Measurements from ENCODE around the gene CHCHD6. TPM values are rescaled to one million over a fixed set of nuclear protein-coding genes. Genes with fewer than 3 reads are reported as not detected.

Gene CHCHD6
- total RNA-seq, 4 donors from 2014 or later = 7.5 to 21.9 (median 16.3) TPM

GRCh38 chr3:126964261-126964660, 260.2 kb downstream of the CHCHD6 start:
- no peak overlapping the region for H3K4me3 ChIP-seq
- TF ChIP-seq CTCF (IDR thresholded peaks at IDR 0.05) = no peak
- TF ChIP-seq POLR2A (IDR thresholded peaks at IDR 0.05) = no peak
- no peak overlapping the region for H3K27ac ChIP-seq
- no peaks in the 10 kb centered on the region for H3K36me3 ChIP-seq
- H3K4me1 ChIP-seq = peaks cover 20 to 36% (median 28%) of the 10 kb centered on the region in 3 donors
- H3K27me3 ChIP-seq = peaks cover 0 to 10% (median 0%) of the 10 kb centered on the region in 4 donors
- no peak for DNase-seq
- intact Hi-C loops (cut with DNase I) = no loop called here
- no peaks in the 10 kb centered on the region for H3K9me3 ChIP-seq
- 71 to 72% methylated on average over 6 to 7 of the region's 7 CpGs for WGBS, 2 donors

GRCh38 chr3:126964950-126965349, 260.9 kb downstream of the CHCHD6 start:
- 85 to 88% methylated on average over 7 to 8 of the region's 10 CpGs for WGBS, 2 donors
- Histone ChIP-seq H3K9me3 (no peaks in the 10 kb centered on the region), H3K27ac (no peak overlapping the region), H3K4me1 (peaks cover 19 to 29% (median 26%) of the 10 kb centered on the region in 3 donors), H3K4me3 (no peak overlapping the region), H3K36me3 (no peaks in the 10 kb centered on the region), H3K27me3 (peaks cover 0 to 10% (median 0%) of the 10 kb centered on the region in 4 donors)
- TF ChIP-seq POLR2A (IDR thresholded peaks at IDR 0.05) = no peak
- TF ChIP-seq CTCF (IDR thresholded peaks at IDR 0.05) = no peak
- intact Hi-C loops (cut with DNase I) = no loop called here
- DNase-seq = no peak

- Histone ChIP-seq H3K4me3 (no peak overlapping the region), H3K27ac (no peak overlapping the region), H3K4me1 (peaks cover 13 to 22% (median 19%) of the 10 kb centered on the region in 3 donors), H3K36me3 (no peaks in the 10 kb centered on the region), H3K27me3 (peaks cover 0 to 10% (median 0%) of the 10 kb centered on the region in 4 donors), H3K9me3 (no peaks in the 10 kb centered on the region)
- 57 to 91% methylated on average over 2 to 9 of the region's 9 CpGs for WGBS, 2 donors
- intact Hi-C loops (cut with DNase I) = no loop called here
- TF ChIP-seq CTCF (IDR thresholded peaks at IDR 0.05) (no peak), POLR2A (IDR thresholded peaks at IDR 0.05) (no peak)
- DNase-seq = no peak
Observed at GRCh38 chr3:126965526-126966080, 261.6 kb downstream of the CHCHD6 start.

GRCh38 chr3:126967386-126967785, 263.3 kb downstream of the CHCHD6 start:
- no peak for TF ChIP-seq CTCF (IDR thresholded peaks at IDR 0.05)
- no peak for TF ChIP-seq POLR2A (IDR thresholded peaks at IDR 0.05)

GRCh38 chr3:126968391-126969390, 264.7 kb downstream of the CHCHD6 start:
- no peaks in the 10 kb centered on the region for H3K9me3 ChIP-seq
- TF ChIP-seq CTCF (IDR thresholded peaks at IDR 0.05) = no peak
- no peak for TF ChIP-seq POLR2A (IDR thresholded peaks at IDR 0.05)
- H3K4me1 ChIP-seq = peaks cover 0 to 16% (median 10%) of the 10 kb centered on the region in 3 donors
- 67 to 77% methylated on average over 16 to 19 of the region's 20 CpGs for WGBS, 2 donors
- no peak overlapping the region for H3K4me3 ChIP-seq
- intact Hi-C loops (cut with DNase I) = no loop called here
- DNase-seq = no peak
- H3K27me3 ChIP-seq = peaks cover 0 to 23% (median 0%) of the 10 kb centered on the region in 4 donors
- H3K36me3 ChIP-seq = no peaks in the 10 kb centered on the region
- H3K27ac ChIP-seq = no peak overlapping the region

More at GRCh38 chr3:126967386-126967785, 263.3 kb downstream of the CHCHD6 start:
- H3K4me1 ChIP-seq = peaks cover under 1 to 14% (median 9%) of the 10 kb centered on the region in 3 donors
- 92 to 100% methylated on average over 1 to 10 of the region's 10 CpGs for WGBS, 2 donors
- H3K36me3 ChIP-seq = no peaks in the 10 kb centered on the region
- no peak overlapping the region for H3K27ac ChIP-seq
- H3K4me3 ChIP-seq = no peak overlapping the region
- DNase-seq = no peak
- no peaks in the 10 kb centered on the region for H3K9me3 ChIP-seq
- H3K27me3 ChIP-seq = peaks cover 0 to 19% (median 0%) of the 10 kb centered on the region in 4 donors
- intact Hi-C loops (cut with DNase I) = no loop called here
